ENCODE results near the gene ACVR1.
"Not testable (repeated sequence)": the region's sequence is repeated elsewhere in the genome, so short reads cannot be mapped to it uniquely, and the experiment has no call there.

The ACVR1 gene

GRCh38 chr2:157849591-157849990 lies 26.5 kb downstream of the ACVR1 start:
- DNase-seq: no peak

GRCh38 chr2:157848213-157848612 lies 27.9 kb downstream of the ACVR1 start:
- no peak for DNase-seq

- DNase-seq: no peak
Measured at GRCh38 chr2:157845081-157845480, 31.0 kb downstream of the ACVR1 start.

GRCh38 chr2:157843935-157844334 lies 32.2 kb downstream of the ACVR1 start:
- DNase-seq: no peak

GRCh38 chr2:157843081-157843480 lies 33.0 kb downstream of the ACVR1 start:
- DNase-seq: no peak

GRCh38 chr2:157842106-157842879 lies 33.8 kb downstream of the ACVR1 start:
- DNase-seq: no peak

GRCh38 chr2:157841485-157841884 lies 34.6 kb downstream of the ACVR1 start:
- no peak for DNase-seq

- no peak for DNase-seq
Measured at GRCh38 chr2:157840568-157841156, 35.5 kb downstream of the ACVR1 start.

- DNase-seq: no peak
Measured at GRCh38 chr2:157839822-157840221, 36.3 kb downstream of the ACVR1 start.

GRCh38 chr2:157839162-157839801 lies 36.8 kb downstream of the ACVR1 start:
- DNase-seq: no peak

GRCh38 chr2:157838442-157839161 lies 37.5 kb downstream of the ACVR1 start:
- DNase-seq: peak; percentile 17

GRCh38 chr2:157837851-157838441 lies 38.2 kb downstream of the ACVR1 start:
- DNase-seq: no peak

- no peak for DNase-seq
Measured at GRCh38 chr2:157836531-157836930, 39.6 kb downstream of the ACVR1 start.

GRCh38 chr2:157835425-157835824 lies 40.7 kb downstream of the ACVR1 start:
- DNase-seq: no peak

GRCh38 chr2:157835006-157835405 lies 41.1 kb downstream of the ACVR1 start:
- DNase-seq: no peak

GRCh38 chr2:157833721-157834120 lies 42.4 kb downstream of the ACVR1 start:
- DNase-seq: no peak

- DNase-seq: no peak
Measured at GRCh38 chr2:157831573-157832315, 44.4 kb downstream of the ACVR1 start.

- DNase-seq: no peak
Measured at GRCh38 chr2:157830696-157831570, 45.2 kb downstream of the ACVR1 start.

- DNase-seq: no peak
Measured at GRCh38 chr2:157830266-157830665, 45.9 kb downstream of the ACVR1 start.

GRCh38 chr2:157827377-157827776 lies 48.8 kb downstream of the ACVR1 start:
- DNase-seq: no peak

- DNase-seq: not testable (repeated sequence)
Measured at GRCh38 chr2:157826644-157827043, 49.5 kb downstream of the ACVR1 start.
